HuH-7 (cell line): ENCODE data around the gene PARP16.

ENCODE experiments used
- DNase-seq: peaks from one replicate; pipeline ENCODE4 v3.0.0; 2011; ENCODE audit warnings: low spot score

The PARP16 gene

GRCh38 chr15:65286704-65287519 lies at the start of gene PARP16:
Gene PARP16 (minus strand): TSS chr15:65286883. CDS start chr15:65286426, 457 bp downstream.
- DNase-seq = peak; percentile 90

GRCh38 chr15:65335278-65336055 lies 48.8 kb upstream of the PARP16 start:
- no peak for DNase-seq

- DNase-seq = no peak
These were observed 48.0 kb upstream of the PARP16 start for GRCh38 chr15:65334586-65335231.

GRCh38 chr15:65333856-65334255 lies 47.2 kb upstream of the PARP16 start:
- DNase-seq = no peak

GRCh38 chr15:65333148-65333820 lies 46.6 kb upstream of the PARP16 start:
- DNase-seq = no peak

GRCh38 chr15:65332391-65333147 lies 45.9 kb upstream of the PARP16 start:
- no peak for DNase-seq

GRCh38 chr15:65331811-65332210 lies 45.1 kb upstream of the PARP16 start:
- no peak for DNase-seq

- DNase-seq = no peak
These were observed 44.4 kb upstream of the PARP16 start for GRCh38 chr15:65330934-65331645.

- no peak for DNase-seq
These were observed 43.5 kb upstream of the PARP16 start for GRCh38 chr15:65329984-65330735.

- no peak for DNase-seq
These were observed 42.8 kb upstream of the PARP16 start for GRCh38 chr15:65329288-65329983.

GRCh38 chr15:65328506-65329287 lies 42.0 kb upstream of the PARP16 start:
- no peak for DNase-seq

- DNase-seq = no peak
These were observed 41.1 kb upstream of the PARP16 start for GRCh38 chr15:65327651-65328393.

GRCh38 chr15:65326818-65327217 lies 40.1 kb upstream of the PARP16 start:
- no peak for DNase-seq

GRCh38 chr15:65326117-65326526 lies 39.4 kb upstream of the PARP16 start:
- DNase-seq = no peak

- DNase-seq = no peak
These were observed 36.4 kb upstream of the PARP16 start for GRCh38 chr15:65323071-65323511.

GRCh38 chr15:65318870-65319356 lies 32.2 kb upstream of the PARP16 start:
- peak; percentile 96 for DNase-seq

GRCh38 chr15:65312400-65312916 lies 25.8 kb upstream of the PARP16 start:
- DNase-seq = peak; percentile 70
